HepG2 (cell line): ENCODE results near the gene DCLRE1C. TPM values are rescaled to one million over a fixed set of nuclear protein-coding genes. Genes with fewer than 3 reads are reported as not detected.

Experiments
- ATAC-seq: fragments of 200-7000 bp; cut with Tn5 transposase; 3 replicates; pipeline ENCODE4 v1.9.1; 2020; ENCODE audit warnings: mild to moderate bottlenecking, moderate library complexity
- BruUV-seq: library from RNA; stranded (reverse); fragments of 400-500 nt; replicated peaks from 2 replicates; lab custom pipeline; 2021; lab: Mats Ljungman, UMichigan
- CTCF ChIA-PET: fragments of 300-600 bp; formaldehyde crosslinking; extraction: SDS; loops from one replicate; lab custom pipeline; 2021; ENCODE audit warnings: low total read pairs, inconsistent platforms, low intra/inter-chr PET ratio; lab: Yijun Ruan, JAX
- POLR2A ChIA-PET: fragments of 350-600 bp; sonication (Branson Sonifier 250); formaldehyde crosslinking; loops from one replicate; lab custom pipeline; 2020; ENCODE audit warnings: antibody characterized with exemption, inconsistent platforms; lab: Yijun Ruan, JAX
- DNase-seq: peaks from one replicate; pipeline ENCODE4 v3.0.0-alpha.2; 2015; ENCODE audit warnings: low spot score
- FAIRE-seq: peaks from 3 replicates; lab custom pipeline; 2011; peaks lifted over from hg19 to GRCh38; lab: Jason Lieb, UNC
- H2AFZ ChIP-seq: one replicate; pipeline ENCODE4 v1.6.1; 2011; ENCODE audit warnings: low read length, inconsistent platforms
- H3K27ac ChIP-seq: fragments of 300-600 bp; 3 replicates; pipeline ENCODE4 v1.8.0; 2011; ENCODE audit warnings: mixed run types, mild to moderate bottlenecking, mixed read lengths, low read length, inconsistent platforms; ENCODE audit not compliant: insufficient read depth; ENCODE audit errors: extremely low read length
- H3K27me3 ChIP-seq, 2 experiments: fragments of 200-600 bp in 1 of 2; 2 replicates in 1 of 2; 3 replicates in 1 of 2; pipeline versions ENCODE4 v1.6.0 to v1.8.0; 2011; ENCODE audit warnings: low read length in 2 of 2, mild to moderate bottlenecking in 2 of 2, moderate library complexity in 2 of 2, inconsistent platforms in 1 of 2; ENCODE audit not compliant: insufficient read depth in 2 of 2, control insufficient read depth in 1 of 2
- H3K36me3 ChIP-seq, 2 experiments: fragments of 200-600 bp in 1 of 2; replicated peaks in 1 of 2; 2 replicates in 1 of 2; 3 replicates in 1 of 2; pipeline versions ENCODE4 v1.5.1 to v1.8.0; 2011; ENCODE audit warnings: low read length in 2 of 2, inconsistent platforms in 1 of 2; ENCODE audit not compliant: insufficient read depth in 2 of 2, control insufficient read depth in 1 of 2
- H3K4me1 ChIP-seq: 2 replicates; pipeline ENCODE4 v1.5.1; 2012; ENCODE audit warnings: low read length, inconsistent platforms; ENCODE audit not compliant: insufficient read depth
- H3K4me2 ChIP-seq: 2 replicates; pipeline ENCODE4 v1.6.0; 2011; ENCODE audit warnings: low read depth, low read length, inconsistent platforms
- H3K4me3 ChIP-seq, 3 experiments: fragments of 200-600 bp in 1 of 3; sonication (generic), shearing (Covaris generic) in 1 of 3; replicated peaks in 1 of 3; 2 replicates each; pipeline ENCODE4 v1.5.1; 2011 to 2016; ENCODE audit warnings: low read length in 3 of 3, inconsistent platforms in 2 of 3, low read depth in 2 of 3, mild to moderate bottlenecking in 2 of 3, control low read depth in 1 of 3, mixed read lengths in 1 of 3; ENCODE audit not compliant: insufficient read depth in 1 of 3
- H3K79me2 ChIP-seq: one replicate; pipeline ENCODE4 v1.6.1; 2011; ENCODE audit warnings: low read length, inconsistent platforms; ENCODE audit not compliant: insufficient read depth
- H3K9ac ChIP-seq: 2 replicates; pipeline ENCODE4 v1.6.0; 2011; ENCODE audit warnings: mild to moderate bottlenecking, low read depth, low read length, inconsistent platforms; ENCODE audit not compliant: insufficient read depth
- H3K9me3 ChIP-seq: 2 replicates; pipeline ENCODE4 v1.5.1; 2012; ENCODE audit warnings: mild to moderate bottlenecking, low read length
- H4K20me1 ChIP-seq: 2 replicates; pipeline ENCODE4 v1.6.0; 2011; ENCODE audit warnings: inconsistent platforms, mild to moderate bottlenecking, low read length, moderate library complexity; ENCODE audit not compliant: insufficient read depth
- KLF13 ChIP-seq: sonication (generic); formaldehyde crosslinking; IDR thresholded peaks from 2 replicates; pipeline ENCODE4 v1.4.0; 2020; ENCODE audit warnings: mild to moderate bottlenecking, missing genetic modification reagents
- KMT2B ChIP-seq: IDR thresholded peaks from 2 replicates; pipeline ENCODE4 v1.6.1; 2016; ENCODE audit warnings: missing genetic modification reagents, missing compliant biosample characterization
- PPARG ChIP-seq: conservative IDR thresholded peaks from 2 replicates; pipeline ENCODE4 v1.6.1; 2016; ENCODE audit warnings: missing biosample characterization, missing genetic modification reagents
- REL ChIP-seq: sonication (generic); formaldehyde crosslinking; conservative IDR thresholded peaks from 2 replicates; pipeline ENCODE4 v1.8.0; 2022; ENCODE audit warnings: mild to moderate bottlenecking, missing genetic modification reagents, moderate library complexity
- SNAI1 ChIP-seq: sonication (generic); formaldehyde crosslinking; IDR thresholded peaks from 2 replicates; pipeline ENCODE4 v1.5.0; 2020; ENCODE audit warnings: mild to moderate bottlenecking, missing genetic modification reagents, borderline replicate concordance
- TARDBP ChIP-seq: sonication (generic); formaldehyde crosslinking; IDR thresholded peaks from 2 replicates; pipeline ENCODE4 v1.8.0; 2022; ENCODE audit warnings: mild to moderate bottlenecking, missing genetic modification reagents
- ZFAT ChIP-seq: sonication (generic); formaldehyde crosslinking; conservative IDR thresholded peaks from 2 replicates; pipeline ENCODE4 v1.8.1; 2023; ENCODE audit warnings: missing genetic modification reagents, inconsistent platforms
- ZNF780A ChIP-seq: sonication (generic); formaldehyde crosslinking; IDR thresholded peaks from 2 replicates; pipeline ENCODE4 v1.8.0; 2022; ENCODE audit warnings: mild to moderate bottlenecking, missing genetic modification reagents, moderate library complexity
- WGBS: methylation state at CpG from one replicate; pipeline ENCODE4 v1.1.6; 2017; ENCODE audit warnings: low lambda C conversion rate; 5-methylcytosine and 5-hydroxymethylcytosine counted together
- in situ Hi-C: cut with HindIII; loops from 2 replicates; pipeline ENCODE4 v1.10.0; 2017; ENCODE audit warnings: low pct_unique_long_range_greater_than_20kb; ENCODE audit not compliant: extremely low pct_ligation_motif_present
- intact Hi-C: fragments of 100-400 bp; cut with micrococcal nuclease; formaldehyde crosslinking; loops from one replicate; pipeline ENCODE4 v1.10.0; 2022; ENCODE audit not compliant: unreplicated experiment
- polyA plus RNA-seq, 8 experiments: library from polyadenylated mRNA; depleted of rRNA in 3 of 8; stranded (reverse) in 7 of 8; unstranded in 1 of 8; fragments of >200 nt; fragmentation: Illumina TruSeq in 4 of 8; extraction: Trizol in 4 of 8; gene quantifications; 2 replicates each; pipeline versions ENCODE4 v1.2.1 to v1.2.3, GENCODE V29; 2011 to 2016; ENCODE audit warnings: low read depth in 4 of 8, missing spikeins in 1 of 8, mixed read lengths in 1 of 8; ENCODE audit not compliant: insufficient read depth in 1 of 8
- total RNA-seq, 5 experiments: library from RNA; depleted of rRNA; stranded (reverse); fragments of >200 nt; fragmentation: Illumina TruSeq; extraction: Trizol; gene quantifications; 2 replicates each; pipeline ENCODE4 v1.2.3, GENCODE V29; 2016; ENCODE audit warnings: low read depth in 1 of 5
- TF ChIP-seq, protein P1 (sequence below): sonication (generic); formaldehyde crosslinking; IDR thresholded peaks from 2 replicates; pipeline ENCODE4 v1.4.0; 2020; ENCODE audit warnings: missing genetic modification reagents, borderline replicate concordance
- TF ChIP-seq, protein P2 (sequence below): sonication (generic); formaldehyde crosslinking; IDR thresholded peaks from 2 replicates; pipeline ENCODE4 v1.4.0; 2020; ENCODE audit warnings: mild to moderate bottlenecking, missing genetic modification reagents
- TF ChIP-seq, protein P3 (sequence below): sonication (generic); IDR thresholded peaks from 2 replicates; pipeline ENCODE4 v1.6.1; 2016; ENCODE audit warnings: low read depth, borderline replicate concordance
- TF ChIP-seq, protein P4 (sequence below): sonication (generic); formaldehyde crosslinking; IDR thresholded peaks from 2 replicates; pipeline ENCODE4 v1.8.1; 2023; ENCODE audit warnings: missing genetic modification reagents, mild to moderate bottlenecking, borderline replicate concordance
- TF ChIP-seq, protein P5 (sequence below): sonication (generic); formaldehyde crosslinking; IDR thresholded peaks from 2 replicates; pipeline ENCODE4 v1.4.0; 2020; ENCODE audit warnings: missing genetic modification reagents, borderline replicate concordance

DCLRE1C gene
- total and polyA plus RNA-seq, 2 of the 13 experiments (the other 11 are each of a cell fraction or from before 2014, with no cell fraction given), result 3.0 to 10.3 TPM

DNA sequence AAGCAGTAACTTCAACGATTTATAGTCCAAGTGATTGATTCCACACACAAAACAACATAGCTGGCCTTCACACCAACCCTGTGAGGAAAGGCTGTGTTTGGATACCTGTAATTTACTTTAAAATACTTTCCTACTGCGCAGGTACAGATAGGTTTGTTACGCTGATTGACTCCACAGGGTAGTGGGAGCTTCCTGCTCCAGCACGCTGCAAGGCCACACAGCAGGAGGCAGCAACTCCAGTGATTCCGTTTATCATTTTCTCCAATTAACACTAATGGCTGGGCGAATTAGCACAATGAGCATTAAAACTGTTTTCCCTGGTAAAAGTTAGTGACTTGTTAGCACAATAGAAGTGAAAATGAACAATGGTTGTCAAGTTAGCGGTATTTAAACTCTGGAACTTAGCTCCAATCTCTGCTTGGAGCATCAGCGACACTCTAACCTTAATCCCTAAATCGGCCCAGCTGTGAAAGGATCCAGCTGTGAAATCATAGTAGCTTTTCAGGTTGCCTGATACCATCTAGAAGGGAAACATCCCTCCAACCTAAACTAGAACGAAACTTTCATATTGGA, 959 bp downstream of the DCLRE1C start:
- Histone ChIP-seq H3K9ac (peak overlapping the region; percentile 72), H3K4me1 (peaks cover 47% of the 10 kb centered on the region), H2AFZ (no peak overlapping the region), H4K20me1 (no peaks in the 10 kb centered on the region), H3K4me2 (peak overlapping the region; percentile 82), H3K36me3 (peaks cover 0 to 9% of the 10 kb centered on the region in 2 experiments; a peak in 1 of 5 replicates), H3K79me2 (peaks cover 34% of the 10 kb centered on the region), H3K4me3 (peak overlapping the region; percentile 57 to 82 (median 67)), H3K27ac (peak overlapping the region; percentile 85), H3K27me3 (no peaks in the 10 kb centered on the region; a peak in 1 of 5 replicates), H3K9me3 (no peaks in the 10 kb centered on the region)
- ATAC-seq (peak; percentile 43), DNase-seq (no peak), FAIRE-seq (peak; percentile 4)
- POLR2A ChIA-PET, result interaction anchor here (1.3 to 1.9 kb wide), 4 partner anchors 14 to 115 kb away, joined by 4 to 9 read pairs (median 6); partner anchors contain the start of genes CDNF, HSPA14, MSANTD7 and SUV39H2
- in situ Hi-C loops (no loop called here), intact Hi-C loops (loop anchor here (5.0 to 10.0 kb wide), 6 partner anchors 78 to 418 kb away; partner anchors contain the start of genes ACBD7, CDNF, HSPA14 and MSANTD7)
- 22% methylated on average over 9 of the region's 10 CpGs for WGBS
- CTCF ChIA-PET, result no interaction called here
- BruUV-seq, result no TSS peak
- TF ChIP-seq ZNF780A (CRISPR knock-in tag) (no peak), KLF13 (CRISPR knock-in tag) (no peak), ZFAT (no peak), PPARG (CRISPR knock-in tag) (0 out of 2 replicates have a peak, but pooled peaks have one; percentile 25), REL (CRISPR knock-in tag) (no peak), TARDBP (CRISPR knock-in tag) (0 out of 2 replicates have a peak, but pooled peaks have one; percentile 39), KMT2B (no peak), SNAI1 (CRISPR knock-in tag) (no peak)
- TF ChIP-seq, protein P1, sequence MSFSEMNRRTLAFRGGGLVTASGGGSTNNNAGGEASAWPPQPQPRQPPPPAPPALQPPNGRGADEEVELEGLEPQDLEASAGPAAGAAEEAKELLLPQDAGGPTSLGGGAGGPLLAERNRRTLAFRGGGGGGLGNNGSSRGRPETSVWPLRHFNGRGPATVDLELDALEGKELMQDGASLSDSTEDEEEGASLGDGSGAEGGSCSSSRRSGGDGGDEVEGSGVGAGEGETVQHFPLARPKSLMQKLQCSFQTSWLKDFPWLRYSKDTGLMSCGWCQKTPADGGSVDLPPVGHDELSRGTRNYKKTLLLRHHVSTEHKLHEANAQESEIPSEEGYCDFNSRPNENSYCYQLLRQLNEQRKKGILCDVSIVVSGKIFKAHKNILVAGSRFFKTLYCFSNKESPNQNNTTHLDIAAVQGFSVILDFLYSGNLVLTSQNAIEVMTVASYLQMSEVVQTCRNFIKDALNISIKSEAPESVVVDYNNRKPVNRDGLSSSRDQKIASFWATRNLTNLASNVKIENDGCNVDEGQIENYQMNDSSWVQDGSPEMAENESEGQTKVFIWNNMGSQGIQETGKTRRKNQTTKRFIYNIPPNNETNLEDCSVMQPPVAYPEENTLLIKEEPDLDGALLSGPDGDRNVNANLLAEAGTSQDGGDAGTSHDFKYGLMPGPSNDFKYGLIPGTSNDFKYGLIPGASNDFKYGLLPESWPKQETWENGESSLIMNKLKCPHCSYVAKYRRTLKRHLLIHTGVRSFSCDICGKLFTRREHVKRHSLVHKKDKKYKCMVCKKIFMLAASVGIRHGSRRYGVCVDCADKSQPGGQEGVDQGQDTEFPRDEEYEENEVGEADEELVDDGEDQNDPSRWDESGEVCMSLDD (CRISPR knock-in tag), result no peak
- TF ChIP-seq, protein P2, sequence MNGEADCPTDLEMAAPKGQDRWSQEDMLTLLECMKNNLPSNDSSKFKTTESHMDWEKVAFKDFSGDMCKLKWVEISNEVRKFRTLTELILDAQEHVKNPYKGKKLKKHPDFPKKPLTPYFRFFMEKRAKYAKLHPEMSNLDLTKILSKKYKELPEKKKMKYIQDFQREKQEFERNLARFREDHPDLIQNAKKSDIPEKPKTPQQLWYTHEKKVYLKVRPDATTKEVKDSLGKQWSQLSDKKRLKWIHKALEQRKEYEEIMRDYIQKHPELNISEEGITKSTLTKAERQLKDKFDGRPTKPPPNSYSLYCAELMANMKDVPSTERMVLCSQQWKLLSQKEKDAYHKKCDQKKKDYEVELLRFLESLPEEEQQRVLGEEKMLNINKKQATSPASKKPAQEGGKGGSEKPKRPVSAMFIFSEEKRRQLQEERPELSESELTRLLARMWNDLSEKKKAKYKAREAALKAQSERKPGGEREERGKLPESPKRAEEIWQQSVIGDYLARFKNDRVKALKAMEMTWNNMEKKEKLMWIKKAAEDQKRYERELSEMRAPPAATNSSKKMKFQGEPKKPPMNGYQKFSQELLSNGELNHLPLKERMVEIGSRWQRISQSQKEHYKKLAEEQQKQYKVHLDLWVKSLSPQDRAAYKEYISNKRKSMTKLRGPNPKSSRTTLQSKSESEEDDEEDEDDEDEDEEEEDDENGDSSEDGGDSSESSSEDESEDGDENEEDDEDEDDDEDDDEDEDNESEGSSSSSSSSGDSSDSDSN (CRISPR knock-in tag), result no peak
- TF ChIP-seq, protein P3, sequence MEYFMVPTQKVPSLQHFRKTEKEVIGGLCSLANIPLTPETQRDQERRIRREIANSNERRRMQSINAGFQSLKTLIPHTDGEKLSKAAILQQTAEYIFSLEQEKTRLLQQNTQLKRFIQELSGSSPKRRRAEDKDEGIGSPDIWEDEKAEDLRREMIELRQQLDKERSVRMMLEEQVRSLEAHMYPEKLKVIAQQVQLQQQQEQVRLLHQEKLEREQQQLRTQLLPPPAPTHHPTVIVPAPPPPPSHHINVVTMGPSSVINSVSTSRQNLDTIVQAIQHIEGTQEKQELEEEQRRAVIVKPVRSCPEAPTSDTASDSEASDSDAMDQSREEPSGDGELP, result 0 out of 2 replicates have a peak, but pooled peaks have one; percentile 8
- TF ChIP-seq, protein P4, sequence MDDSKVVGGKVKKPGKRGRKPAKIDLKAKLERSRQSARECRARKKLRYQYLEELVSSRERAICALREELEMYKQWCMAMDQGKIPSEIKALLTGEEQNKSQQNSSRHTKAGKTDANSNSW (CRISPR knock-in tag), result no peak
- TF ChIP-seq, protein P5, sequence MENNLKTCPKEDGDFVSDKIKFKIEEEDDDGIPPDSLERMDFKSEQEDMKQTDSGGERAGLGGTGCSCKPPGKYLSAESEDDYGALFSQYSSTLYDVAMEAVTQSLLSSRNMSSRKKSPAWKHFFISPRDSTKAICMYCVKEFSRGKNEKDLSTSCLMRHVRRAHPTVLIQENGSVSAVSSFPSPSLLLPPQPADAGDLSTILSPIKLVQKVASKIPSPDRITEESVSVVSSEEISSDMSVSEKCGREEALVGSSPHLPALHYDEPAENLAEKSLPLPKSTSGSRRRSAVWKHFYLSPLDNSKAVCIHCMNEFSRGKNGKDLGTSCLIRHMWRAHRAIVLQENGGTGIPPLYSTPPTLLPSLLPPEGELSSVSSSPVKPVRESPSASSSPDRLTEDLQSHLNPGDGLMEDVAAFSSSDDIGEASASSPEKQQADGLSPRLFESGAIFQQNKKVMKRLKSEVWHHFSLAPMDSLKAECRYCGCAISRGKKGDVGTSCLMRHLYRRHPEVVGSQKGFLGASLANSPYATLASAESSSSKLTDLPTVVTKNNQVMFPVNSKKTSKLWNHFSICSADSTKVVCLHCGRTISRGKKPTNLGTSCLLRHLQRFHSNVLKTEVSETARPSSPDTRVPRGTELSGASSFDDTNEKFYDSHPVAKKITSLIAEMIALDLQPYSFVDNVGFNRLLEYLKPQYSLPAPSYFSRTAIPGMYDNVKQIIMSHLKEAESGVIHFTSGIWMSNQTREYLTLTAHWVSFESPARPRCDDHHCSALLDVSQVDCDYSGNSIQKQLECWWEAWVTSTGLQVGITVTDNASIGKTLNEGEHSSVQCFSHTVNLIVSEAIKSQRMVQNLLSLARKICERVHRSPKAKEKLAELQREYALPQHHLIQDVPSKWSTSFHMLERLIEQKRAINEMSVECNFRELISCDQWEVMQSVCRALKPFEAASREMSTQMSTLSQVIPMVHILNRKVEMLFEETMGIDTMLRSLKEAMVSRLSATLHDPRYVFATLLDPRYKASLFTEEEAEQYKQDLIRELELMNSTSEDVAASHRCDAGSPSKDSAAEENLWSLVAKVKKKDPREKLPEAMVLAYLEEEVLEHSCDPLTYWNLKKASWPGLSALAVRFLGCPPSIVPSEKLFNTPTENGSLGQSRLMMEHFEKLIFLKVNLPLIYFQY (CRISPR knock-in tag), result no peak
